SU-DHL-6 (cell line): ENCODE results near the gene LRRC17.

ENCODE experiments used
- EZH2phosphoT487 ChIP-seq: fragments of 200-600 bp; sonication (generic), shearing (Covaris generic); conservative IDR thresholded peaks from 2 replicates; pipeline ENCODE4 v1.6.1; 2018; ENCODE audit warnings: mild to moderate bottlenecking, antibody characterized with exemption, low read length, moderate library complexity, mixed read lengths
- TF ChIP-seq, protein P1 (sequence below): fragments of 200-600 bp; sonication (generic); IDR thresholded peaks from one replicate; pipeline ENCODE4 v1.5.1; 2017; ENCODE audit warnings: antibody characterized with exemption, mild to moderate bottlenecking, low read length, moderate library complexity; ENCODE audit not compliant: insufficient read depth, poor library complexity, severe bottlenecking

DNA sequence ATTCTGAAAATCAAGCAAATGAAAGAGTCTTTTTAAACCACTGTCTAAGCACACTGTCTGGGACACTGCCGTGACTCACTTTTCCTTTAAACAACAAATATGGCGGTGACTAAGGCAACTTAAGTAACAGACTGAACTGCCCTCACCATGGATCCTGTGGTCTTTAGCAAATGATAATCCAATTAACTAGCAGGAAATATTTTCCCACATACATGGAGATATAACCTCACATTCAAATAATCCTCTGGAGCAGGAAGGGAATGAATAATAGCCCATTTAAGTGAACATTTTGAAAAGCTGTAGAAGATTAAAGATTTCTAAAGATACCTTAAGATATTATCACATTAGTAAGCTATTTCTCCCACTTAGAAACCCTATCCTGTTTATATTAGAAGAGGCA lies 40.3 kb upstream of the LRRC17 start:
- TF ChIP-seq, protein P1, sequence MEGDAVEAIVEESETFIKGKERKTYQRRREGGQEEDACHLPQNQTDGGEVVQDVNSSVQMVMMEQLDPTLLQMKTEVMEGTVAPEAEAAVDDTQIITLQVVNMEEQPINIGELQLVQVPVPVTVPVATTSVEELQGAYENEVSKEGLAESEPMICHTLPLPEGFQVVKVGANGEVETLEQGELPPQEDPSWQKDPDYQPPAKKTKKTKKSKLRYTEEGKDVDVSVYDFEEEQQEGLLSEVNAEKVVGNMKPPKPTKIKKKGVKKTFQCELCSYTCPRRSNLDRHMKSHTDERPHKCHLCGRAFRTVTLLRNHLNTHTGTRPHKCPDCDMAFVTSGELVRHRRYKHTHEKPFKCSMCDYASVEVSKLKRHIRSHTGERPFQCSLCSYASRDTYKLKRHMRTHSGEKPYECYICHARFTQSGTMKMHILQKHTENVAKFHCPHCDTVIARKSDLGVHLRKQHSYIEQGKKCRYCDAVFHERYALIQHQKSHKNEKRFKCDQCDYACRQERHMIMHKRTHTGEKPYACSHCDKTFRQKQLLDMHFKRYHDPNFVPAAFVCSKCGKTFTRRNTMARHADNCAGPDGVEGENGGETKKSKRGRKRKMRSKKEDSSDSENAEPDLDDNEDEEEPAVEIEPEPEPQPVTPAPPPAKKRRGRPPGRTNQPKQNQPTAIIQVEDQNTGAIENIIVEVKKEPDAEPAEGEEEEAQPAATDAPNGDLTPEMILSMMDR: no peak
- no peak for TF ChIP-seq EZH2phosphoT487
